Measurements from ENCODE around the gene ACO1.

DNA sequence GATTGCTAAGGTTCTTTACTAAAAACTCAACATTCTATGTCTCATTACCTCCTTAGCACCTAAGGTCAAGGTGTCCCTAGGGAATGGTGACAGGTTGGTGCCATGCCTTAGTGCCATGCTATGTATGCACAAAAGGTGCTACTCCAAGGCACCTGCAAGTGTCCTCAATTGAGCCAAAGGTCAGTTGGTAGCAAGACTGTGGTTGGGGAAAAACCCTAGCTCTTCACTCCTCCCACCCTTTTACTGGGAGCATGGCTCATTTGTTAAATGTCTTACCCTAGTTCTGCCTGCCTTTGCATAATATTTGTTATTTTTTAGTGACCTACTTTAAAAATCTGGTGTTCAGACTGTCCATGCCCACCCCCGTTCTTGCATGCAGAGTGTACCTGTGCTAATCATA, 17.0 kb downstream of the ACO1 start:
- TF ChIP-seq, protein P1, sequence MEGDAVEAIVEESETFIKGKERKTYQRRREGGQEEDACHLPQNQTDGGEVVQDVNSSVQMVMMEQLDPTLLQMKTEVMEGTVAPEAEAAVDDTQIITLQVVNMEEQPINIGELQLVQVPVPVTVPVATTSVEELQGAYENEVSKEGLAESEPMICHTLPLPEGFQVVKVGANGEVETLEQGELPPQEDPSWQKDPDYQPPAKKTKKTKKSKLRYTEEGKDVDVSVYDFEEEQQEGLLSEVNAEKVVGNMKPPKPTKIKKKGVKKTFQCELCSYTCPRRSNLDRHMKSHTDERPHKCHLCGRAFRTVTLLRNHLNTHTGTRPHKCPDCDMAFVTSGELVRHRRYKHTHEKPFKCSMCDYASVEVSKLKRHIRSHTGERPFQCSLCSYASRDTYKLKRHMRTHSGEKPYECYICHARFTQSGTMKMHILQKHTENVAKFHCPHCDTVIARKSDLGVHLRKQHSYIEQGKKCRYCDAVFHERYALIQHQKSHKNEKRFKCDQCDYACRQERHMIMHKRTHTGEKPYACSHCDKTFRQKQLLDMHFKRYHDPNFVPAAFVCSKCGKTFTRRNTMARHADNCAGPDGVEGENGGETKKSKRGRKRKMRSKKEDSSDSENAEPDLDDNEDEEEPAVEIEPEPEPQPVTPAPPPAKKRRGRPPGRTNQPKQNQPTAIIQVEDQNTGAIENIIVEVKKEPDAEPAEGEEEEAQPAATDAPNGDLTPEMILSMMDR (IDR thresholded peaks at IDR 0.05; ENCODE audit: low read length) = no peak
- no peak for TF ChIP-seq EZH2 (IDR thresholded peaks at IDR 0.05; ENCODE audit: borderline replicate concordance, low read length)

All from OCI-LY1 (cell line).